ENCODE measurements around the gene ZIC3.

Gene ZIC3

DNA sequence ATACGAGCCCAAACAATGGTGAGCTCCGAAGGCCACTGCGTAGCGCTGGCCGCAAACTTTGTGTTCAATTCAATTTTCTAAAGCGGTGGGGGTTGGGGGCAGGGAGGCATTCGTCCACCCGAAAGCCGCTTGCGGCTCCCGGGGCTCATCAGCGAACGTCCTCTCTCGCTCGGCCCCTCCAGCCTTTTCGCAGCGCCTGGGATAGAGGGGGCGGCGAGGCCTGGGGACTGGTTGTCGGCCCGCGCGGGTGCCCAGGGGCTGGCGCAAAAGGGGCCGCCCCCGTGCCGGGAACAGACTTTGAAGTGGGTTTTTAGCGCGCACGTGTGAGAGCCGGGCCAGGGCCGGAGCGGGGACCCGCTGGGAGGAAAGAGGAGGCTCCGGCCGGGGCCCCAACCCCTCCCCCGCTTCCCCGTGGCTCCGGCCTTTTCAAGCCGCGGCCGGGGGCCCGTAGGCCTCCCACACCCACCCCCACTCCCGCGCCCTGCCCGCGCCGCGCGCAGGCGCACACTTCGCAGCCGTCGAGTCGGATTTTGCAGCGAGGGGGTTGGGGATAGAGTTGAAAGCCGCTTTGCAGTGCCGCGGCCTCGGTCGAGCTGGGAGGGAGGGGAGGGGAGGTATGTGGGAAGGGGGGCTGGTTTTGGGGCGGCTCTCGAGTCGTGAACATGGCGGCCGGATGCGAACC is 8.3 kb downstream of the ZIC3 start:
- no peak for DNase-seq

DNA sequence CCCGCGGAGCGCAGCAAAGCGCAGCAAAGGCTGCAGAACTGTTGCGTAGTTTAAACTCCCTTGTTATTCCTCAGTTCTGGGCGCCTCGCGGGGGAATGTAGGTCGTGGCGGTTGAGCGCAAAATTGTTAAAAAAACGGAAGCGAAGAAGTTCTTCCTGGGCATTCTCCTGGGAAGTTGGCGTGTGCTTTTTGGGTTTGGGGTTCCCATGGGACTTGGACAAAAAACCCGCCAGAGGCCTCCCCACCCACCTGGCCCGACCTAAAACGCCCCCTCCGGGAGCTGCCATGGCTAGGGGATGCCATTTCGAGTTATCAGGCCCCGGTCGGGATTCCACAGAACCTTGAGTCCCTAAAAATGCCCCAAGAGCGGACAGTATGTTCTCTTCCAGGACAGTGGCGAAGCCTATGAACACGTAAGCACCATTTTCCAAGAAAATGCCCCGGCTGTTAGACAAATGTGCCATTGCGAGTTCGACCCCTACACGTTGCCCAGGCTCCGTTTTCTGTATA is 8.9 kb downstream of the ZIC3 start:
- DNase-seq: no peak

DNA sequence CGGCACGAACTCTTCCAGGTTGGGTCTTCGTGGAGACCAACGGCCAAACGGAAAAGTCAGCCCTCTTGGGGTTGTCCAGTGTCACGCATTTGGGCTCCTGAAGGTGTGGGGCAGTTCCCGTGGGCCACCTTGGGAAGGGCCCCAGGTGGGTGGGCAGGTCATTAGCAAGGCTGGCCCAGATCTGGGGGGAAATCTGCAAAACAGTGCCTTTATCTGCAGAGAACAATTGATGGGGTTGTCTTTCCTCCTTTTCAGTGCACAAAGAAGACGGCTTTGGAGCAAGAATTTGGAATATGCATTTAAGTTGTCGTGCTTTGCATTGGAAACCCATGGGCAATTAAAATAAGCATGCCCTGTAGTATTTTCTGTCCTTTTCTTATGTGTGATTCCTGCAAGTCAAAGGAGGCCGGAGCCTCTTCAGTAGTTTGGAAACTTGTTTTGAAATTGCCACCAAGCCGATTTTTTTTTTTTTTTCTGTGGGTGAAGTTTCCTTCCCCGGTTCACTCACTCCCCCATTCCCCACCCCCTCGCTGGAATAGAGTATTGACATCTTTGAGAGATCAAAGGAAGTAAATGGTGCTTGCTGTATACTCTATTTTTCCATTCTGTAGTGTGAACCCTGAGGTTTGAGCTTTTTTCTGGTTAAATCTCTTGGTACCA is 9.8 kb downstream of the ZIC3 start:
- no peak for DNase-seq

DNA sequence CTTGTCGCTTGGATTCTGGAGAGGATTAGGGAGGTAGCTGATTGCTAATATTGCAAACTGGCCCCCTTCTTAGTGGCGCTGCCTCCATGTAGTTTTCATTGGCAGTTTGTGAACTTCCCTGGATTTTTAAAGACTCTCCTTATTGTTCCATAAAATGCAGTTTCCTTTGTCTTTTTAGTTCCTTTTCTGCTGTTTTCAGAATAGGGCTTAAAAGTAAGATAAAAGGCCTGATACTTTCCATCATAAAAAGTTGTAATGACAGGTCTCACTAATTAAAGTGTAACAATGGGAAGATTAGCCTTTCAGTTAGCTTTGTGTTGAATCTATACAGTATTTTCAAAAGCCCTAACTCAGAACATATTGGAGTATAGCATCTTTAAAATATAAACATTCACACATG is 21.2 kb downstream of the ZIC3 start:
- no peak for DNase-seq

DNA sequence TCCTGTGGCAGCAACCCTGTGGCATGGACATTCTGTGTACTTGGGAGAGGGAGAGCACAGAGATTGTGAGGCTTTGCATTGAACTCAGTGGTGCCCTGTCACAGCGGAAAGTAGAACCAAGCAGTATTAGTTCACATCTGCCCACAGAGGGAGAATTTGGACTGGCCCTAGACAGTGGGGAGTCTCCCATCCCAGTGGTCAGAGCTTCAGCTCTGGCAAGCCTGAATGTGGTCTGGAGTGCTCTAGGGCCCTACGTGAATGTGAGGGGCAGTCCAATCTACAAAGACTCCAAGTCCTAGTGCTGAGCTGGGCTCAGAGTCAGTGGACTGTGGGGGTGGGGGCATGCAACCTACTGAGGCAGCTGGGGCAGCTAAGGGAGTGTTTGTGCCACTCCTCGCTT is 34.8 kb downstream of the ZIC3 start:
- DNase-seq: no peak

Measured in NCI-H2081 treated with DMSO at 0.1 percent for 48 hours (cell line).